Liver (tissue), 9 donors: ENCODE results near the gene ZDHHC11B. TPM values are rescaled to one million over a fixed set of nuclear protein-coding genes. Genes with fewer than 3 reads are reported as not detected.
"Not testable (repeated sequence)": the region's sequence is repeated elsewhere in the genome, so short reads cannot be mapped to it uniquely, and the experiment has no call there.

Experiments used
- DNase-seq: peaks from one replicate; pipeline ENCODE4 v3.0.0-alpha.2; 2017; ENCODE audit warnings: low spot score
- H3K27ac ChIP-seq, 2 donors: one replicate each; pipeline ENCODE4 v1.7.0; 2013; ENCODE audit warnings: inconsistent platforms in 2 of 2, low read length in 2 of 2, control low read depth in 1 of 2, low read depth in 1 of 2, mild to moderate bottlenecking in 1 of 2
- H3K27me3 ChIP-seq, 4 donors: one replicate each; pipeline versions ENCODE4 v1.6.1 to v1.7.0; 2013; ENCODE audit warnings: low read length in 3 of 4, inconsistent platforms in 1 of 4, mild to moderate bottlenecking in 1 of 4, moderate library complexity in 1 of 4; ENCODE audit not compliant: control insufficient read depth in 4 of 4, insufficient read depth in 4 of 4
- H3K36me3 ChIP-seq, 4 donors: one replicate each; pipeline versions ENCODE4 v1.6.1 to v1.7.0; 2013; ENCODE audit warnings: low read length in 3 of 4, mild to moderate bottlenecking in 3 of 4, low read depth in 1 of 4, moderate library complexity in 1 of 4; ENCODE audit not compliant: control insufficient read depth in 4 of 4, insufficient read depth in 3 of 4
- H3K4me1 ChIP-seq, 4 donors: one replicate each; pipeline versions ENCODE4 v1.6.1 to v1.7.0; 2013; ENCODE audit warnings: low read length in 3 of 4, mild to moderate bottlenecking in 3 of 4, moderate library complexity in 1 of 4; ENCODE audit not compliant: control insufficient read depth in 4 of 4, insufficient read depth in 4 of 4
- H3K4me3 ChIP-seq, 3 donors: one replicate each; pipeline versions ENCODE4 v1.6.1 to v1.7.0; 2013; ENCODE audit warnings: low read length in 3 of 3, control low read depth in 1 of 3, low read depth in 1 of 3, mild to moderate bottlenecking in 1 of 3
- H3K9ac ChIP-seq, 2 donors: one replicate each; pipeline ENCODE4 v1.7.0; 2013; ENCODE audit warnings: low read length in 2 of 2, mild to moderate bottlenecking in 2 of 2, moderate library complexity in 2 of 2, control low read depth in 1 of 2, low read depth in 1 of 2
- H3K9me3 ChIP-seq, 4 donors: one replicate each; pipeline versions ENCODE4 v1.6.1 to v1.7.0; 2013; ENCODE audit warnings: low read length in 3 of 4; ENCODE audit not compliant: control insufficient read depth in 4 of 4
- WGBS: extraction: QIAGEN DNeasy Blood & Tissue Kit; methylation state at CpG from one replicate; pipeline ENCODE4 v1.1.7; 2013; 5-methylcytosine and 5-hydroxymethylcytosine counted together
- polyA plus RNA-seq, 2 donors: library from polyadenylated mRNA; stranded (reverse) in 1 of 2; unstranded in 1 of 2; fragments of 200-250 nt in 1 of 2; fragments of >200 nt in 1 of 2; fragmentation: Nextera tagmentation in 1 of 2; extraction: Ambion mirVana in 1 of 2; gene quantifications; one replicate each; pipeline versions ENCODE4 v1.2.1 to v1.2.3, GENCODE V29; 2013 to 2015
- total RNA-seq, 2 donors: library from RNA; depleted of rRNA; stranded (reverse); fragments of >200 nt; gene quantifications; one replicate each; pipeline ENCODE4 v1.2.3, GENCODE V29; 2014
- donor health status: healthy.
- donor health status: healthy.
- donor health status: healthy.
- donor health status: healthy.
- donor health status: healthy.

The ZDHHC11B gene
- total and polyA plus RNA-seq, 4 donors, result 0.37 to 2.1 (median 0.62) TPM

DNA sequence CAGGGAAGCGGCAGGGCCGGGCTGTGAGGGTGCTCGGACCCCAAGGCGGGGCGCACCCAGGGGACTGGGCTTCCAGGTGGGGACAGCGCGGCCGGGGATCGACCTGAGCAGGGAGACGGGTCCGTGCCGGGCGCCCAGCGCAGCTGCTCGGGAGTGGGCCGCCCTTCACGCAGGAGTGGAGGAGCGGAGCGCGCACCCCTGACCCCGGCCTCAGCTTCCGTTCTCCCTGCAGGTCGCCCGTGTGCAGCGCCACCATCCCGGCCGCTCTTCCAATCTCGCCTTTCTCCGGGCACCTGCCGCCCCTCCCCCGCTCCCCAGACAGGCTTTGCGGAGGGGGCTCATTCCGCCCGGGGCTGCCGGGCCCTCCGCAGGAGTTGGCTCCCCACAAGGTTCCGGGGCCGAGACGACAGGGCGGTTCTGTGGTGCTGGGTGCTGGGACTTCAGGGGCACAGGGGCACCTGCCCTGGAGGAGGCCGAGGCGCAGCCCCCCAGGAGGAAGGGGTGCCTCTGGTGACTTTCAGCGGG, 714 bp upstream of the ZDHHC11B start:
- not testable (repeated sequence) for H3K27me3 ChIP-seq, DNase-seq, H3K9me3 ChIP-seq, H3K36me3 ChIP-seq
- peak overlapping the region in 1 of 2 donors; percentile 13 for H3K27ac ChIP-seq
- H3K4me1 ChIP-seq, result peaks cover 4 to 11% (median 6%) of the 10 kb centered on the region in 4 donors
- peak overlapping the region in 1 of 3 donors; percentile 70 for H3K4me3 ChIP-seq
- WGBS, result 4% methylated on average over 38 of the region's 43 CpGs
- H3K9ac ChIP-seq, result peak overlapping the region in 1 of 2 donors; percentile 16

DNA sequence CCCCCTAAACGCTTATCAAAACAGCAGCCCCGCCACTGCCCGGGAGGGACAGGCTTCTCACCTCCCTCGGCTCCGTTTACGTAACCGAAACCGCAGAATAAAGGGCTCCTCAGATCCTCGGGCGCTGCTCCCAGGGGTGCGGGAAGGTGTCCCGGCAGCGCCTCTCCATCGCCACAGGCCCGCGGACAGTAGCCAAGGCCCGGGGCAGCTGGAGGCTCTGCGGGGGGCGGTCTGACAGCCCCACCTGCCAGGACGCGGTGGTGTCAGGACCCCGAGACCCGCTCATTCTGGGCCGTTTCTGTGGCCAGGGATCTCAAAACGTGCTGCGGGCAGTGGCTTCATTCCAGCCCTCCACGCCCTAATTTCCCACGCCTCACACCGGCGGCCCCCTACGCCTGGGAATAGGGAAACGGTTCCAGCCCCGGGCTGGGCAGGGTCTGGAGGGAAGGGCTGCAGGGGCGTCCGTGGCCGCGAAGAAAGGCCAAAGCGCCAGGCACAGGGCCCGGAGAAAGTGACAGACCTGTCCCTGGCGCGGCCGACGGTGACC, 575 bp downstream of the ZDHHC11B start:
- peak overlapping the region in 1 of 2 donors; percentile 38 for H3K9ac ChIP-seq
- not testable (repeated sequence) for DNase-seq, H3K36me3 ChIP-seq, H3K9me3 ChIP-seq, H3K27me3 ChIP-seq
- H3K27ac ChIP-seq, result peak overlapping the region in 1 of 2 donors; percentile 41
- peaks cover 4 to 11% (median 6%) of the 10 kb centered on the region in 4 donors for H3K4me1 ChIP-seq
- WGBS, result under 1% methylated on average over 43 of the region's 43 CpGs
- peak overlapping the region; percentile 61 to 70 (median 63) for H3K4me3 ChIP-seq

DNA sequence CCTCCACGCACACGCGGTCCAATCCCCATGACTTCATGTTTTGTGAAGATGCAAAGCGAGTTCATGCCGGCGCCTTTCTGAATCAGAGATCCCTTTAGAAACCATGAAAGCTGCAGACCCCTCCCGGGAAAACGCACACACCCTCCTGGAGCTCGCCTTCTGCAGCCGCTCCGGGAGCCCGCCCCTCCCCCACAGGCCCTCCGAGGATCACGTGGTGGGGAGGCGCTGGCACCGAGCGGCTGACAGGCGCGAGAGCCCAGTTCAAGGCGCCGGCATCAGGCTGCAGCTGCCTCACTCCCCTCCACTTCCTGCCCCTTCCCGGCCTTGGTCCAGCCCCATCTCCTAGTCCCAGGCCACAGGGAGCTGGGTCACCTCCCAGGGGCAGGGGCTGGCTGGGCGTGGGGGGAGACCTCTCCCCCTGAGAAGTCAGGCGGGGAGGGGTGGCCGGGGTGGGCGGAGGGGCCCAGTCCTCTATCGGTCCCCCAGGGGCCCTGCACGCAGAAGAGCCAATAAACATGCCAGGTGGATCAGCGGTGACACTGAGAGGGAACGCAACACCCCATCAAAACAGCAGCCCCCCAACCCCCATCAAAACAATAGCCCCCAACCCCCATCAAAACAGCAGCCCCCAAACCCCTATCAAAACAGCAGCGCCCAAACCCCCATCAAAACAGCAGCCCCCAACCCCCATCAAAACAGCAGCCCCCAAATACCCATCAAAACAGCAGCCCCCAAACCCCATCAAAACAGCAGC, 1.3 kb downstream of the ZDHHC11B start:
- Histone ChIP-seq H3K4me3 (peak overlapping the region in 1 of 3 donors; percentile 70), H3K4me1 (peaks cover 4 to 11% (median 6%) of the 10 kb centered on the region in 4 donors)
- not testable (repeated sequence) for DNase-seq, H3K9me3 ChIP-seq, H3K9ac ChIP-seq, H3K27me3 ChIP-seq, H3K36me3 ChIP-seq, H3K27ac ChIP-seq
- 12% methylated on average over 30 of the region's 31 CpGs for WGBS

DNA sequence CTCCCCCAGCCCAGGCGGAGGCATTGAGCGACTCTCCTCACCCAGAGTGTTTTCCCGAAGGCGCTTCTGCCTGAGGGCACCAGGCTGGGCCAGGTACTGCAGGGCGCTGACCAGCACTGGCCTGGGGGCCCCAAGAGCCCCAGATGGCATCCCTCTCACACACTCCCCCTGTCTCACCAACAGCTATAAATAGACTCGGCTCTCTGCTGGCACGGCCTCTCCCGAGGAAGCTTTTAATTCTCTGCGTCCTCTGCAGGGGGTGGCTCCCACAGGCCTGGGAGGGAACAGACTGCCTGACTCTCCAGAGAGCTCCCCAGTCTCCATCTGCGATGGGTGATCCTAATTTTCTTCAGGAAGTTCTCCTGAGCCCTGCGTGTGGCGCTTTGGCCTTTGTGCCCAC, 2.2 kb downstream of the ZDHHC11B start:
- H3K27me3 ChIP-seq, H3K36me3 ChIP-seq, DNase-seq, H3K9me3 ChIP-seq, H3K27ac ChIP-seq, H3K9ac ChIP-seq, H3K4me3 ChIP-seq: not testable (repeated sequence)
- peaks cover 4 to 11% (median 6%) of the 10 kb centered on the region in 4 donors for H3K4me1 ChIP-seq
- no CpG with 5 or more reads among the region's 12 CpGs for WGBS

DNA sequence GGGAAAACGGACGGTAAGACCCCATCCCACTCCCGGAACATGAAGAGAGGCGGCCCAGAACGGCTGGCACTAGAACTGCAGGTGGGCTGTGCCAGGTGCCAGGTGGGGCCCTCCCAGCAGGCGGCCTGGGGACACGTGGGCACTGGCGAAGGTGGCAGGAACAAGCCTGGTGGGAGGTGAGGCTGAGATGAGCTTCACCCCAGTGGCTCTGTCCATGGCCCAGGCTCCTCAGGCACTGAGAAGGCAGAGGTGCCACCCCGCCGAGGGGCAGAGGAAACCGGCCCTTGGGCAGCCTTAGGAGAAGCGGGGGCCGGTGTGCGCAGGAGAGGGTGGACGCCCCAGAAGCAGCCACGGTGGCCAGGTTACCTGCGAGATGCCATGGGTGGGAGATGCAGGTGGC, 4.0 kb downstream of the ZDHHC11B start:
- not testable (repeated sequence) for H3K4me3 ChIP-seq, H3K9me3 ChIP-seq
- 92% methylated on average over 17 of the region's 17 CpGs for WGBS

DNA sequence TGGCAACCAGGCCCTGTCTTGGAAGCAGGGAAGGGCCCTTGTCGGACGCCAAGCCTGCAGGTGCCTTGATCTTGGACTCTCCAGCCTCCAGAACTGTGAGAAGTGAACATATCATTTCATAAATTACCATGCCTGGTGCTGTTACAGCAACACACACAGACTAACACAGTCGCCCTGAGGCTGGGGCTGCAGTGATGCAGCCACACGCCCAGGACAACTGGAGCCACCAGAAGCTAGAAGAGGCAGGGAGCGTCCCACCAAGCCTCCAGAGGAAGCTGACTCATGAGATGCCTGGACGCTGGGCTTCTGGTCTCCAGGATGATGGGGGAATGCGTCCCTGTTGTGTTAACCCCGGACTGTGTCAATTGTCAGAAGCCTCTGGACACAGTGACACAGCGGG, 5.6 kb downstream of the ZDHHC11B start:
- not testable (repeated sequence) for DNase-seq, H3K27me3 ChIP-seq, H3K4me3 ChIP-seq, H3K36me3 ChIP-seq, H3K27ac ChIP-seq, H3K4me1 ChIP-seq, H3K9ac ChIP-seq, H3K9me3 ChIP-seq
- WGBS, result 92% methylated on average over 9 of the region's 9 CpGs

More for the DNA sequence above, 4.0 kb downstream of the ZDHHC11B start:
- H3K36me3 ChIP-seq, H3K27ac ChIP-seq, H3K9ac ChIP-seq, DNase-seq, H3K27me3 ChIP-seq: not testable (repeated sequence)
- peaks cover 4 to 11% (median 6%) of the 10 kb centered on the region in 4 donors for H3K4me1 ChIP-seq

DNA sequence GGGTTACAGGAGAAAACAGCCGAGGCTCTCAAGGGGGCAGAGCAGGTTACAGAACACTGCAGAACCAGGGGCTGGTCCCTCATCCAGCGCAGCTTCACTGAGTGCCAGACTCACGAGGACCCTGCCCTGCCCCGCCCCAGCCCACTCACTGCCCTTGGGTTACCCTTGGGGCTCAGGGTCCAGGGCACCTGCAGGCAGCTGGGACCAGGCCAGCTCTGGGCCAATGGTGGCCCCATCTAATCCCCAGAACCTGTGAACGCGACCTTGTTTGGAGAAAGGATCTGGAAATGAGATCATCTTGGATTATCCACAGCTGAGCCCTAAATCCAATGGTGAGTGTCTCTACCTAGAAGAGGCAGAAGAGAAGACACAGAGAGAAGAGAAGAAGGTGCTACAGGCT, 6.1 kb downstream of the ZDHHC11B start:
- H3K4me1 ChIP-seq, H3K27ac ChIP-seq, H3K4me3 ChIP-seq, DNase-seq, H3K9ac ChIP-seq, H3K27me3 ChIP-seq, H3K9me3 ChIP-seq, H3K36me3 ChIP-seq: not testable (repeated sequence)
- 97% methylated on average over 3 of the region's 6 CpGs for WGBS
